Endothelial cell of umbilical vein (primary cell): ENCODE results near the gene PHF3.

Experiments
- CTCF ChIP-seq, 2 donors: IDR thresholded peaks; 1 replicate in 1 of 2; 2 replicates in 1 of 2; pipeline ENCODE4 v1.5.1; 2011; ENCODE audit warnings: low read length in 2 of 2, mild to moderate bottlenecking in 2 of 2, moderate library complexity in 2 of 2, control low read depth in 1 of 2, inconsistent platforms in 1 of 2, low read depth in 1 of 2; ENCODE audit not compliant: insufficient read depth in 1 of 2; ENCODE audit errors: extremely low read depth in 1 of 2
- EZH2 ChIP-seq: IDR thresholded peaks from 2 replicates; pipeline ENCODE4 v1.6.1; 2012; ENCODE audit warnings: borderline replicate concordance, low read depth, mild to moderate bottlenecking, moderate library complexity, low read length, inconsistent platforms; ENCODE audit not compliant: severe bottlenecking
- GATA2 ChIP-seq: IDR thresholded peaks from 2 replicates; pipeline ENCODE4 v1.7.0; 2011; ENCODE audit warnings: low read depth, mild to moderate bottlenecking, moderate library complexity, mixed read lengths, low read length; ENCODE audit not compliant: insufficient read length, insufficient read depth
- POLR2A ChIP-seq: IDR thresholded peaks from 2 replicates; pipeline ENCODE4 v1.6.1; 2012; ENCODE audit warnings: low read depth, mild to moderate bottlenecking, control low read depth, low read length
- POLR2AphosphoS5 ChIP-seq: IDR thresholded peaks from 2 replicates; pipeline ENCODE4 v1.6.1; 2012; ENCODE audit warnings: low read depth, mild to moderate bottlenecking, control low read depth, low read length, moderate library complexity; ENCODE audit not compliant: insufficient read depth

GRCh38 chr6:63730311-63730710 lies 94.7 kb downstream of the PHF3 start:
- TF ChIP-seq CTCF (IDR thresholded peaks at IDR 0.05; ENCODE audit: extremely low read depth in 1 of 2, insufficient read depth in 1 of 2, low read depth in 1 of 2, low read length in 2 of 2), result no peak
- no peak for TF ChIP-seq POLR2A
- no peak for TF ChIP-seq POLR2AphosphoS5
- TF ChIP-seq EZH2, result no peak
- no peak for TF ChIP-seq GATA2
